HG03460 (cell line): ENCODE measurements around the gene NKX6-2.

Experiments used
- ATAC-seq: cut with Tn5 transposase; IDR thresholded peaks from one replicate; pipeline ENCODE4 v1.9.1; 2021; ENCODE audit not compliant: unreplicated experiment

NKX6-2 gene

GRCh38 chr10:132813001-132813401, 27.1 kb upstream of the NKX6-2 start:
- no peak for ATAC-seq

- no peak for ATAC-seq
Measured at GRCh38 chr10:132812520-132812919, 26.6 kb upstream of the NKX6-2 start.

GRCh38 chr10:132811891-132812481, 26.0 kb upstream of the NKX6-2 start:
- ATAC-seq, result no peak

- ATAC-seq, result no peak
Measured at GRCh38 chr10:132810807-132811700, 25.1 kb upstream of the NKX6-2 start.

GRCh38 chr10:132810141-132810806, 24.3 kb upstream of the NKX6-2 start:
- no peak for ATAC-seq

GRCh38 chr10:132809232-132810140, 23.5 kb upstream of the NKX6-2 start:
- no peak for ATAC-seq

GRCh38 chr10:132808383-132809231, 22.7 kb upstream of the NKX6-2 start:
- ATAC-seq, result no peak

- ATAC-seq, result no peak
Measured at GRCh38 chr10:132807621-132808049, 21.7 kb upstream of the NKX6-2 start.

GRCh38 chr10:132806561-132807003, 20.6 kb upstream of the NKX6-2 start:
- no peak for ATAC-seq

- ATAC-seq, result no peak
Measured at GRCh38 chr10:132806110-132806509, 20.2 kb upstream of the NKX6-2 start.

GRCh38 chr10:132805599-132805998, 19.7 kb upstream of the NKX6-2 start:
- ATAC-seq, result no peak

- no peak for ATAC-seq
Measured at GRCh38 chr10:132804785-132805426, 19.0 kb upstream of the NKX6-2 start.

GRCh38 chr10:132804287-132804686, 18.3 kb upstream of the NKX6-2 start:
- ATAC-seq, result no peak

- ATAC-seq, result no peak
Measured at GRCh38 chr10:132803416-132804210, 17.7 kb upstream of the NKX6-2 start.

GRCh38 chr10:132802694-132803320, 16.9 kb upstream of the NKX6-2 start:
- no peak for ATAC-seq

- ATAC-seq, result no peak
Measured at GRCh38 chr10:132802048-132802447, 16.1 kb upstream of the NKX6-2 start.

- ATAC-seq, result no peak
Measured at GRCh38 chr10:132799865-132800264, 13.9 kb upstream of the NKX6-2 start.

GRCh38 chr10:132798876-132799275, 12.9 kb upstream of the NKX6-2 start:
- ATAC-seq, result no peak
